ENCODE measurements around the gene LUM.

Gene LUM, protein sequence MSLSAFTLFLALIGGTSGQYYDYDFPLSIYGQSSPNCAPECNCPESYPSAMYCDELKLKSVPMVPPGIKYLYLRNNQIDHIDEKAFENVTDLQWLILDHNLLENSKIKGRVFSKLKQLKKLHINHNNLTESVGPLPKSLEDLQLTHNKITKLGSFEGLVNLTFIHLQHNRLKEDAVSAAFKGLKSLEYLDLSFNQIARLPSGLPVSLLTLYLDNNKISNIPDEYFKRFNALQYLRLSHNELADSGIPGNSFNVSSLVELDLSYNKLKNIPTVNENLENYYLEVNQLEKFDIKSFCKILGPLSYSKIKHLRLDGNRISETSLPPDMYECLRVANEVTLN

GRCh38 chr12:91111366-91112325, at the start of gene LUM:
LUM (minus strand) TSS chr12:91111494; CDS start chr12:91108979, 2,515 bp downstream.
- DNase-seq = no peak

DNA sequence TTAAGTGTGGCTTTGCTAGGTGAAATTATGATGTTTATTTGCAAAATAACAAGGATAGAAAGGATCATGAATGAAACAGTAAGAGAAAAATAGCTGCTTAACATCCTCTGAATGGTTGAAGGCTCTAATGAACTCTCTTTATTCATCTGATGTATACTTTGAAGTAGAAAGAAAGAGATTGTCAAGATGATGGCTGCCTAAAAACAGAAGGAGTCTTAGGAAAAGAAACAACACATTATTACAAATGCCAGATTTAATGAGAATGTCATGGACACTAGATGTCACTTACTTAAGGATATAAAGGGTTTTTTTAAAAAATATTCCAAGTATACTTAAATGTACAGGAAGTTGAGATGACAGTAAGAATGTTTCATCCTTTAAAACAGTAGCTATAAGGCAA, 49.7 kb upstream of the LUM start:
- DNase-seq = no peak

DNA sequence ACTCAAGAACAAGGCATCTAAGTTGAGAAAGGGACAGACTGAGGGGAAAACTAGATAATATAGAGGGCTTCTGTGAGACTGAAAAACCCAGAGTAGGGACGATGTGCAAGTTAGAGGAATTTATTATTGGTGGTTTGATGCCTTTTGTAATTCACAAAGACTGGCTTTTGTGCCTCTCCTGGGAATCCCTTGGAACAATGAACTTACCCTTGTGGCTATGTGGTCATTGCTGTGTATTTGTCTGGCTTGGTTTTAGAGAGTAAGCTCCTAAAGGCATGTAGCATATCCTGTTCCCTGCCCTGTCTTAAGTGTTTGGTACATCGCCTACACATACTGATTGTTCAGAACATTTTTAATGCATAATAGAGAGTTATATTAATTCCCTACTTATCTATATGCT, 44.7 kb upstream of the LUM start:
- DNase-seq = no peak

DNA sequence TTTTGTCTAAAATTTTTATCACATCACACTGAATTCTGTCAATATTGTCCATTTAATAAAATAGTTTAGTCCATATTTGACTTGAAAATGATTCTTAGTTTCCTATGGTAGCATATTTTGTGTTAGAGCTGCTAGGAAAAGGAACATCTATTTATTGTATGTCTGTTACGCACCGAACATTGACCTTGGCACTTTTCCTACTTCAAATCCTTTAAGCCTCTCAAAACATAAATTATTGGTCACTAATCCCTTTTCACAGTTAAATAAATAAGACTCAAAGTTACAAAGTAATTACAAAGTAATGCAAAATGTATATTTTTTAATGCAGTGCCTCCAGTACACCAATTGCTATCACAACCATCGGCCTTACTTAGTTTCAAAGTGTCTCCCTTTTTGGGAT, 42.8 kb upstream of the LUM start:
- no peak for DNase-seq

GRCh38 chr12:91144053-91144452, 32.8 kb upstream of the LUM start:
- no peak for DNase-seq

DNA sequence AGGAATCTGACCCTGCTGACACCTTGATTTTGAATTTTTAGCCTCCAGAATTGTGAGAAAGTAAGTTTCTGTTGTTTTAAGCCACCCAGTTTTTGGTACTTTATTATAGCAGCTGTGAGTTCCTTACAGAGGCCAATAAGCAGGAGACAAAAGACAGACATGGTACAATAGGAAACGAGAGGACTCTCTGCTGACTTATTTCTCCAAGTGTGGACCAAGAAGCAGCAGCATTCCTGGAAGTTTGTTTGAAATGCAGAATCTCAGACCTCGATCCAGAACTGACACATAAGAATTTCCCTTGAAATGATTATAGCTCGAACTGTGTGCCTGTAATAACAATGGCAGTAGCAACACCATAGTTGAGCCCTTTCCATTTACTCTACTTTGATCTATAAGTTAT, 31.9 kb upstream of the LUM start:
- DNase-seq = no peak

DNA sequence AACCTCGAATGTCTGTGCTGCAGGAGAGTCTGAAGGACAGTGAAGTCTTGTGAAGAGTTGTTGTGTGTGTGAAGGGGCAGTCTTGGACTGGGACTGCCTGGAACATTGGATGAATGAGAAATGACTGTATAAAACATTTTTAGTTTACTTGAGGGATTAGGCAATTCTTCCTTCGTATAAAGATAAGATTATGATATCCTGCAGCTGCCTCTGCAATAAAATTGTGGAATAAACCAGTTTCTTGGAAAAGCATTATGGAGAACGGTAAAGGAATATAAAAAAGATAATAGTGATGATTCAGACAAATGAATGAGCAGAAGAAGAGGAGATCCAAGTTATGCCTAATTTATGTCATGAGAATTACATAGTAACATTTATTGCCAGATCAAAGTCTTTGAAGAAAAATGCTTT, 30.9 kb upstream of the LUM start:
- DNase-seq = no peak

GRCh38 chr12:91140026-91140931, 29.0 kb upstream of the LUM start:
- no peak for DNase-seq

GRCh38 chr12:91139286-91139685, 28.0 kb upstream of the LUM start:
- DNase-seq = no peak

- DNase-seq = no peak
These were observed 27.1 kb upstream of the LUM start for GRCh38 chr12:91138337-91138920.

DNA sequence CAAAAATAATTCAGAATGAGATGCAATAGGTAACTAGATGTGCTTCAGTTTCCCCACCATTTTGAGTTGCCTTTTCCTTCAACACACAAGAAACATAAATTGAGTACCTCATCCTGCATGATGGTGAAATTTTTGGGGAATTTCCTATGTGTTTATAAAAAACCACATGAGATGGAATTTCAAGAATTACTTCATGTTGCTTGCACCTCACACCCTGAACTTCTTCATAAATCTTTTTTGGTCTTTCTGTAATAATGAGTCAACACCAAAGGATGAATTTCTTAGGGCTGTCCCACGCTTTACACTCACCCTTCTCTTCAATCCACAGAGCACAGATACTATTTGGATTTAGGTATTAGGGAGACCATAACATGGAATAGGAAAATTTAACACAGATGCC, 22.6 kb upstream of the LUM start:
- no peak for DNase-seq

DNA sequence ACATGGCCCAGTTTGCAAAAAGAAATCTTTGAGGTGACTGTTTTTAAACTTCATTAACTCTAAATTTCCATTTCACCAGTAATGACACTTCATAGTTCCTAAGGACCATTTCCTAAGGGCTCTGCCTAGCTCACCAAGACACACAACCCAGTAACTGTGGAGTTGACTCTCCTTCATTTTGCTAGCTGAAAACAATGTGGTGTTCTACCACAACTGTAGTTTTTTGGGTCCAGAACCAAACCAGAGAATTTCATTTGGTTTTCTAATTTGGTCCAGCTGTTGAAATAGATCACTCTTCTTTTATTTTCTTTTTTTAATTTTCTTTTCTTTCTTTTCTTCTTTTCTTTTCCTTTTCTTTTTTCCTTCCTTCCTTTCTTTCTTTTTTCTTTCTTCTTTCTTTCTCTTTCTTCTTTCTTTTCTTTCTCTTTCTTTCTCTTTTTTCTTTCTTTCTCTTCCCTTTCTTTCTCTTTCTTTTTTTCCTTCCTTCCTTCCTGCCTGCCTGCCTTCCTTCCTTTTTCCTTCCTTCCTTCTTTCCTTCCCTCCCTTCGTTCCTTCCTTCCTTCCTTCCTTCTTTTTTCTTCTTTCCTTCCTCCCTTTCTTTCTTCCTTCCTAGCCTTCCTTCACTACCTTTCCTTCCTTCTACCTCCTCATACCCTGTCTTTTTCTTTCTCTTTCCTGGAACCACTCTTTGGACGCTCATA, 18.5 kb upstream of the LUM start:
- no peak for DNase-seq

DNA sequence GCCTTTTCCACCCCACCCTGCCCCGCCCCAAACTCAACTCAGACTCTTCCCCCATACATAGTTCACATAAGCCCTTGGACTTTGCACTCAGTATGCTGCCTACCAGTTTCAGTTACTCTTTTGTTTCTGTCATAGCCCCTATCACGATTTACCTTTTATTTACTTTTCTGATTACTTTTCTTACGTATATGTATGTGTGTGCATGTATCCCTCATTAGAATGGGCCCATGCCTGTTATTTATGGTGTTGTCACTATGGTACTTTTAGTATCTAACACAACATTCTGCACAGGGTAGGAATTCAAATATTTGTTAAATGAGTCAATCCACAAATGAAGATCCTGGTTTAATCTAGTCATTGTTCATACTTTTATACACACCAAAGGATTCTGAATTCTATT, 16.5 kb upstream of the LUM start:
- no peak for DNase-seq

GRCh38 chr12:91127306-91127705, 16.0 kb upstream of the LUM start:
- DNase-seq = no peak

DNA sequence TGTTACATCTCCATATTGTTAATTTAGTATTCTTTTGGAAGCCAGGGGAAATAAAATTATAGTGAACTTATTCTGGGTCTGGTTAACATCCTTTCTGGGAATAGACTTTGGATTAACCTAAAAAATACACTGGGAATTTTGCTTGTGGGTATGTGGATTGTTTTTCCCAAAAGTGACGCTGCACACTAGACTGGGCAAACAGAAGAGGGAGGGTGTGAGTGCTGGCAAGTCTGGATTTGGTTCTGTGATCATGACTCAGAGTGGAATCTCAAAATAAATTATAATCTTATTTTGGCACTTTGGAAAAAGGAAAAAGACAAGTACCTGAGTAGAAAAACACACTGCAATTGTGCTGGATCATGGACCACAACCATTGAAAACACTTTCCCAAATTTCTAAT, 15.2 kb upstream of the LUM start:
- no peak for DNase-seq

GRCh38 chr12:91123236-91123916, 12.1 kb upstream of the LUM start:
- no peak for DNase-seq

- DNase-seq = no peak
These were observed 9.5 kb upstream of the LUM start for GRCh38 chr12:91120781-91121180.

- no peak for DNase-seq
These were observed 7.8 kb upstream of the LUM start for GRCh38 chr12:91119089-91119488.

GRCh38 chr12:91113621-91114020, 2.3 kb upstream of the LUM start:
- no peak for DNase-seq

- DNase-seq = no peak
These were observed 876 bp downstream of the LUM start for GRCh38 chr12:91110311-91110924.
